SK-N-SH treated with all-trans-retinoic acid at 6 μM for 48 hours (cell line): ENCODE measurements around the gene KNDC1.

Experiments used
- ATAC-seq: fragments of 200-7000 bp; cut with Tn5 transposase; 3 replicates; pipeline ENCODE4 v1.9.1; 2020; ENCODE audit warnings: mild to moderate bottlenecking, moderate library complexity
- ARNTL ChIP-seq: fragments of 450-650 bp; formaldehyde crosslinking; IDR thresholded peaks from 2 replicates; pipeline ENCODE4 v1.5.0; 2020; ENCODE audit warnings: low read depth, mild to moderate bottlenecking, moderate library complexity, borderline replicate concordance
- BACH2 ChIP-seq: fragments of 250-450 bp; sonication (Bioruptor Pico); IDR thresholded peaks from 2 replicates; pipeline ENCODE4 v1.9.0; 2021; ENCODE audit warnings: mild to moderate bottlenecking, borderline replicate concordance
- CREB5 ChIP-seq: fragments of 250-450 bp; sonication (Bioruptor Pico); IDR thresholded peaks from 2 replicates; pipeline ENCODE4 v1.5.1; 2020; ENCODE audit warnings: low read depth, mild to moderate bottlenecking, moderate library complexity
- CSDC2 ChIP-seq: fragments of 250-450 bp; sonication (Bioruptor Pico); IDR thresholded peaks from 2 replicates; pipeline ENCODE4 v1.5.0; 2020; ENCODE audit warnings: mild to moderate bottlenecking, moderate library complexity
- CSRNP3 ChIP-seq: fragments of 250-450 bp; sonication (Bioruptor Pico); IDR thresholded peaks from 2 replicates; pipeline ENCODE4 v1.5.1; 2021; ENCODE audit warnings: mild to moderate bottlenecking, moderate library complexity
- ESRRG ChIP-seq: fragments of 250-450 bp; sonication (Bioruptor Pico); IDR thresholded peaks from 2 replicates; pipeline ENCODE4 v1.6.1; 2021; ENCODE audit warnings: mild to moderate bottlenecking
- GLIS3 ChIP-seq: fragments of 250-450 bp; sonication (Bioruptor Pico); IDR thresholded peaks from 2 replicates; pipeline ENCODE4 v1.5.0; 2020; ENCODE audit warnings: mild to moderate bottlenecking, moderate library complexity
- ISL1 ChIP-seq: fragments of 250-450 bp; sonication (Bioruptor Pico); IDR thresholded peaks from 2 replicates; pipeline ENCODE4 v2.1.2; 2022; ENCODE audit warnings: mild to moderate bottlenecking, moderate library complexity
- OSR1 ChIP-seq: fragments of 250-450 bp; sonication (Bioruptor Pico); IDR thresholded peaks from 2 replicates; pipeline ENCODE4 v1.8.0; 2022; ENCODE audit warnings: moderate library complexity, mild to moderate bottlenecking, inconsistent platforms
- PATZ1 ChIP-seq: fragments of 250-450 bp; sonication (Bioruptor Pico); IDR thresholded peaks from 2 replicates; pipeline ENCODE4 v1.8.0; 2020; ENCODE audit warnings: mild to moderate bottlenecking, moderate library complexity, borderline replicate concordance
- POU6F1 ChIP-seq: fragments of 250-450 bp; sonication (Bioruptor Pico); IDR thresholded peaks from 2 replicates; pipeline ENCODE4 v1.8.0; 2021; ENCODE audit warnings: low read depth, mild to moderate bottlenecking, moderate library complexity, borderline replicate concordance
- PPARA ChIP-seq: fragments of 250-450 bp; sonication (Bioruptor Pico); IDR thresholded peaks from 2 replicates; pipeline ENCODE4 v1.5.0; 2020; ENCODE audit warnings: mild to moderate bottlenecking, borderline replicate concordance
- RARB ChIP-seq: fragments of 250-450 bp; sonication (Bioruptor Pico); IDR thresholded peaks from 2 replicates; pipeline ENCODE4 v1.8.0; 2021; ENCODE audit warnings: mild to moderate bottlenecking, moderate library complexity
- TCF4 ChIP-seq: fragments of 250-450 bp; sonication (Bioruptor Pico); IDR thresholded peaks from 2 replicates; pipeline ENCODE4 v1.8.0; 2021; ENCODE audit warnings: mild to moderate bottlenecking, moderate library complexity, borderline replicate concordance
- TOX ChIP-seq: fragments of 250-450 bp; sonication (Bioruptor Pico); IDR thresholded peaks from 2 replicates; pipeline ENCODE4 v1.8.0; 2021; ENCODE audit warnings: mild to moderate bottlenecking, moderate library complexity, borderline replicate concordance
- TSHZ2 ChIP-seq: fragments of 250-450 bp; sonication (Bioruptor Pico); IDR thresholded peaks from 2 replicates; pipeline ENCODE4 v1.5.0; 2020; ENCODE audit warnings: mild to moderate bottlenecking, moderate library complexity
- ZC3H10 ChIP-seq: fragments of 250-450 bp; sonication (Bioruptor Pico); IDR thresholded peaks from 2 replicates; pipeline ENCODE4 v1.5.1; 2021; ENCODE audit warnings: mild to moderate bottlenecking, moderate library complexity
- ZFP3 ChIP-seq: fragments of 250-450 bp; sonication (Bioruptor Pico); IDR thresholded peaks from 2 replicates; pipeline ENCODE4 v1.5.0; 2020; ENCODE audit warnings: mild to moderate bottlenecking, moderate library complexity
- ZFP30 ChIP-seq: fragments of 450-650 bp; formaldehyde crosslinking; IDR thresholded peaks from 2 replicates; pipeline ENCODE4 v1.5.0; 2022; ENCODE audit warnings: mild to moderate bottlenecking, moderate library complexity
- ZNF565 ChIP-seq: fragments of 450-650 bp; formaldehyde crosslinking; conservative IDR thresholded peaks from 2 replicates; pipeline ENCODE4 v1.5.0; 2020; ENCODE audit warnings: low read depth, mild to moderate bottlenecking, moderate library complexity
- ZNF70 ChIP-seq: fragments of 450-650 bp; formaldehyde crosslinking; IDR thresholded peaks from 2 replicates; pipeline ENCODE4 v1.5.0; 2020; ENCODE audit warnings: mild to moderate bottlenecking, moderate library complexity
- ZNF8 ChIP-seq: fragments of 450-650 bp; formaldehyde crosslinking; IDR thresholded peaks from 2 replicates; pipeline ENCODE4 v1.5.0; 2020; ENCODE audit warnings: mild to moderate bottlenecking, moderate library complexity

Gene KNDC1

GRCh38 chr10:133252223-133252552, 92.2 kb downstream of the KNDC1 start:
- no peak for ATAC-seq
- TF ChIP-seq PPARA (CRISPR knock-in tag): no peak
- no peak for TF ChIP-seq ISL1 (CRISPR knock-in tag)
- no peak for TF ChIP-seq ZNF565 (CRISPR knock-in tag)
- TF ChIP-seq RARB: no peak
- no peak for TF ChIP-seq ZFP3 (CRISPR knock-in tag)
- TF ChIP-seq POU6F1 (CRISPR knock-in tag): no peak
- TF ChIP-seq CREB5 (CRISPR knock-in tag): no peak
- no peak for TF ChIP-seq OSR1 (CRISPR knock-in tag)
- no peak for TF ChIP-seq ZNF70 (CRISPR knock-in tag)
- TF ChIP-seq CSRNP3 (CRISPR knock-in tag): no peak
- TF ChIP-seq BACH2 (CRISPR knock-in tag): no peak
- TF ChIP-seq TCF4 (CRISPR knock-in tag): no peak
- TF ChIP-seq ESRRG (CRISPR knock-in tag): no peak
- TF ChIP-seq GLIS3 (CRISPR knock-in tag): no peak
- TF ChIP-seq TOX: no peak
- no peak for TF ChIP-seq ZFP30 (CRISPR knock-in tag)
- TF ChIP-seq TSHZ2 (CRISPR knock-in tag): no peak
- TF ChIP-seq ZNF8 (CRISPR knock-in tag): no peak

GRCh38 chr10:133253361-133253955, 93.4 kb downstream of the KNDC1 start:
- TF ChIP-seq ESRRG (CRISPR knock-in tag): no peak
- no peak for TF ChIP-seq ISL1 (CRISPR knock-in tag)
- TF ChIP-seq ARNTL (CRISPR knock-in tag): no peak
- no peak for TF ChIP-seq CSRNP3 (CRISPR knock-in tag)
- TF ChIP-seq ZC3H10 (CRISPR knock-in tag): no peak
- TF ChIP-seq TOX: no peak
- no peak for TF ChIP-seq ZNF565 (CRISPR knock-in tag)
- TF ChIP-seq RARB: no peak
- no peak for TF ChIP-seq CSDC2 (CRISPR knock-in tag)
- TF ChIP-seq PATZ1 (CRISPR knock-in tag): no peak
- TF ChIP-seq PPARA (CRISPR knock-in tag): no peak
- no peak for TF ChIP-seq ZFP30 (CRISPR knock-in tag)
- no peak for TF ChIP-seq CREB5 (CRISPR knock-in tag)
- no peak for TF ChIP-seq ZNF70 (CRISPR knock-in tag)
- no peak for TF ChIP-seq TCF4 (CRISPR knock-in tag)
- no peak for TF ChIP-seq ZNF8 (CRISPR knock-in tag)
- no peak for TF ChIP-seq GLIS3 (CRISPR knock-in tag)
- TF ChIP-seq, all 23 proteins: peak for 0
- ATAC-seq: no peak
